HG02938 (cell line): ENCODE measurements around the gene BCL2L13.
"Not testable (repeated sequence)": the region's sequence is repeated elsewhere in the genome, so short reads cannot be mapped to it uniquely, and the experiment has no call there.

Experiments used
- ATAC-seq: cut with Tn5 transposase; IDR thresholded peaks from one replicate; pipeline ENCODE4 v1.9.1; 2021; ENCODE audit warnings: mild to moderate bottlenecking, moderate library complexity; ENCODE audit not compliant: unreplicated experiment

Gene BCL2L13

DNA sequence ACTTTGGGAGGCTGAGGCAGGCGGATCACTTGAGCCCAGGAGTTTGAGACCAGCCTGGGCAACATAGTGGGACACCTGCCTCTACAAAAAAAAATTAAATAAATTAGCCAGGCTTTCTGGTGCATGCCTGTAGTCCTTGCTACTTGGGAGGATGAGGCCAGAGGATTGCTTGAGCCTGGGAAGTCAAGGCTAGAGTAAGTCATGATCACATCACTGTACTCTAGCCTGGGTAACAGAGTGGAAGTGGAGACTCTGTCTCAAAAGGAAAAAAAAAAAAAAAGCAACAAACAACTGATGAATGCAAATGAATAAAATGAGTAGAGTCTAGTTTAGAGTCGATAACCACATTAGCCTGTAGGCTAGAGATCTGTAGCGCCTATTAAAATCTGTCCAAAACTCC lies 3.9 kb upstream of the BCL2L13 start:
- ATAC-seq = no peak

DNA sequence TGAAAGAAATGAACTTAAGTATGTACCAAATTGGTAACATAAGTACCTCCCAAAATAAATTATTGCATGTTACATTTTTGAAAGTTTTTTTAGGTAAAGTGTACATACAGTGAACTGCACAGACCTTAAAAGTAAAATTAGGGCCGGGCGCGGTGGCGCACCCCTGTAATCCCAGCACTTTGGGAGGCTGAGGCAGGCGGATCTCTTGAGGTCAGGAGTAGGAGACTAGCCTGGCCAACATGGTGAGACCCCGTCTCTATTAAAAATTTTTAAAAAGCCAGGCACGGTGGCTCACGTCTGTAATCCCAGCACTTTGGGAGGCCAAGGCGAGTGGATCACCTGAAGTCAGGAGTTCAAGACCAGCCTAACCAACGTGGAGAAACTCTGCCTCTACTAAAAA lies 1.7 kb upstream of the BCL2L13 start:
- not testable (repeated sequence) for ATAC-seq

DNA sequence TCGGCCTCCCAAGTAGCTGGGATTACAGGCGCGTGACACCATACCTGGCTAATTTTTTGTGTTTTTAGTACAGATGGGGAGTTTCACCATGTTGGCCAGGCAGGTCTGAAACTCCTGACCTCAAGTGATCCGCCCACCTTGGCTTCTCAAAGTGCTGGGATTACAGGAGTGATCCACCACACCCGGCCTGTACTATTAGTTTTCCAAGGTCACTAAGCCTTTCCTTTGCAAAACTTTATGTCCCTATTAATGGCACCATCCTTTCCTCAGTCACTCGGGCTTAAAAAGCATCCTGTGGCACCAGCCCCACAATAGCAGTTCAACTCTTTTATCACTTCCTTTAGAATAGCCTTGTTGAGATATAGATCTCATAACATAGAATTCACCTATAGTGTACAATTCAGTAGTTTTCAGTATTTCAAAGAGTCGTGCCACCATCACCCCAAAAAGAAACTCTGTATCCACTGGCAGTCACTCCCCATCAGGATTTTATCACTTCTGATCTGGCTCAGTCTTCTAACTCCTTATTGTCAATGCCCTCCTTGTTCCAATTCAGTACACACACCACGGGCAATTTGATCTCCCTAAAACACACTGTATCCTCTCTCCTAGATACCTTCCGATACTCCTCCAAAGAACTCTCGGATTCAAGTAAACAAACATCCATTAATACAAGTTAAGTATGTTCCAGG lies 921 bp upstream of the BCL2L13 start:
- no peak for ATAC-seq

- ATAC-seq = no peak
These were observed 450 bp upstream of the BCL2L13 start for GRCh38 chr22:17638182-17638431.

DNA sequence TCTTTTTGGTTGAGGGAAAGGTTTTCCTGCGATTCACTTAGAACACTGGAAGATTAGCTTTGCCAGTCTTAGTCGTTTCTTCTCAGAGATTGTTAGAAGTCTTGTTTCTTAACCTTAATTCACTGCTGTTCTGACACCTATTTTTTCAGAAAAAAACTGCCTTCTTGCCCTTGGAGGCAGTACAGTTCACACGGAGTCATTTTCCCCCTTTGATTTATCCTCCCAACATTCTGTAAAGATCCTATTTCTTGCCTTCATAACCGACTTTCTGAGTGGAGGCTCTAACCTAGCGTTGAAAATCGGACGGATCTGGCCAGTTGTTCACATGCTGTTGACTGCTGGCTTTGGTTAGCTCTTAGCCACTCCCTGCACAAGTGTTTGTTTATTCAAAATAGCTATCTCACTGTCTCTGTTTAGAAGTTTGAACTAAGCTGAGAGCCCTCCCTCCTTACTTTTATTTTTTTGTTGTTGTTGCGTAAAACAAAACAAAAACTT lies 737 bp downstream of the BCL2L13 start:
- ATAC-seq = no peak

DNA sequence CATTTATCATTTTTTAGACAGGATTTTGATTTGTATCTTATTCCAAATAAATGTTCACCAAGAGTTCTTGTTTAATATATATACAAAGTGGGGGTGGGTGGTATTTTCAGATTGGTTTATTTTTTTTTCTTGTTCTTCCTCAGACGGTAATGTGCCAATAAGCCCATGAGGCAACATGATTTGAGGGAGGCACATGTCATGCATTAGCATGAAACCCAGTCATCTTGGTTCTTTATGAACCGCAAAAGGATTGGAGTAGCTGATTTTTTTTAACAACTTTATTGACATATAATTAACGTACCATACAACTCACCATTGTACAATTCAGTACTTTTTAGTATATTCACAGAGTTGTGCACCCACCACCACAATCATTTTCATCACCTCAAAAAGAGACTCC lies 2.7 kb downstream of the BCL2L13 start:
- ATAC-seq = no peak

GRCh38 chr22:17642357-17642756 lies 3.8 kb downstream of the BCL2L13 start:
- not testable (repeated sequence) for ATAC-seq

DNA sequence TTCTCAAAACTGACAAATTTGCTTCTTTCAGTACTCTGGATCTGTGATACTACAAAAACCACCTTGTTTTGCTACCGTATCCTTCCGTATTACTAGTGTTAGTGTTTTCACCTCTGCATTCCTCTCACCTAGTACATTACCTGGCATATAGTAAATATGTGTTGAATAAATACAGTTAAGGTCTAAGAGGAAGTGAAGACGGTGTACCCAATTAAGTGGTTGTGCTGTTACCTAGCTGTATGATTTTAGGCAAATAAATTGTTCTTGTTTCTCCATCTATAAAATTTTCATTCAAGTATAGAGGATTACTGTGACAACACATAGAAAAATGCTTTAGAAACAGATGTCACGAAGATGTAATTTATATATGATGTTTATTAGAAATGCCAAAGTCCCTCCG lies 8.9 kb downstream of the BCL2L13 start:
- ATAC-seq = no peak

GRCh38 chr22:17647991-17648390 lies 9.4 kb downstream of the BCL2L13 start:
- ATAC-seq = no peak

DNA sequence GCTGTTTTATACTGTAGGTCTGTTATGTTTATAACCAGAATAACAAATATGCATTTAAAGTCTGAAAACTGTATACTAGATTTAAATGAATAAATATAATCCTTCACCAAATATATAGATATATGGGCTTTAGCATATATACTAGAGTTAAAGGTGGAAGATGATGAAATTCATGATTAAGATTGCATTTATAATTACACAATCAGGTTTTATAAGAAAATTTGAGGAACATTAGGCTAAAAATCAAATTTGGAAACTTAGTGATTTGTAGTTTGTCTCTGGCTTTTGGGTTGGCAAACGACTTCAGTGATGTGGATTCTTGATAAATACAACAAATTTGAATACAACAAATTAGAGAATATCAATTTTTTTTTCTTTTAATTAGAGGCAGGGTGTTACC lies 10.0 kb downstream of the BCL2L13 start:
- no peak for ATAC-seq

DNA sequence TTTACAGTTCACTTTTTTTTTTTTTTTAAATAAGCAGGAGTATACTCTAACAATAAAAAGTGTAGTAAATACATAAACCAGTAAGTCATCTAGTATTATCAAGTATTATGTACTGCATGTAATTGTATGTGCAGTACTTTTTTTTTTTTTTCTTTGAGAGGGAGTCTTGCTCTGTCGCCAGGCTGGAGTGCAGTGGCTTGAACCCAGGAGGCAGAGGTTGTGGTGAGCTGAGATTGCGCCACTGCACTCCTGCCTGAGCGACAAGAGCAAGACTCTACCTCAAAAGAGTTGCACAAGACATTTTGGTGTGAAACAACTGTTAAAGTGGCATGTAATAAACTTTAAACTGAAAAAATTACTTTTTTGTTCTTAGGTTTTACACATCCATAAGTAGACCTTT lies 16.7 kb downstream of the BCL2L13 start:
- no peak for ATAC-seq

DNA sequence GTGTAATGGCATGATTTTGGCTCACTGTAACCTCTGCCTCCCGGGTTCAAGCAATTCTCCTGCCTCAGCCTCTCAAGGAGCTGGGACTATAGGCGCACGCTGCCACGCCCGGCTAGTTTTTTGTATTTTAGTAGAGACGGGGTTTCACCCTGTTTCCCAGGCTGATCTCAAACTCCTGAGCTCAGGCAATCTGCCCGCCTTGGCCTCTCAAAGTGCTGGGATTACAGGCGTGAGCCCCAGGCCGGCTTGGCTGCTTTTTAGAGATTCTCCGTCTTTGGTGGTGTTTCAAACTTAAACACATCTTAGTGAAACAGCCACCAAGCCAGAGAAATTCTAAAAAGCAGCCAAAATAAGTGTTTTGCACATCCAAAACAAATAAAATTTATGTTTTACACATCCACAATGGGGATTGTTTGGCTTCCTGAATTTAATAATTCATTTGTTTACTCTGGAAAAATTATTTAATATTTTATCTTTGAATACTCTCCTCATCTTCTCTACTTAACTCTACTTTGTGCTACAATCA lies 18.4 kb downstream of the BCL2L13 start:
- ATAC-seq = no peak

DNA sequence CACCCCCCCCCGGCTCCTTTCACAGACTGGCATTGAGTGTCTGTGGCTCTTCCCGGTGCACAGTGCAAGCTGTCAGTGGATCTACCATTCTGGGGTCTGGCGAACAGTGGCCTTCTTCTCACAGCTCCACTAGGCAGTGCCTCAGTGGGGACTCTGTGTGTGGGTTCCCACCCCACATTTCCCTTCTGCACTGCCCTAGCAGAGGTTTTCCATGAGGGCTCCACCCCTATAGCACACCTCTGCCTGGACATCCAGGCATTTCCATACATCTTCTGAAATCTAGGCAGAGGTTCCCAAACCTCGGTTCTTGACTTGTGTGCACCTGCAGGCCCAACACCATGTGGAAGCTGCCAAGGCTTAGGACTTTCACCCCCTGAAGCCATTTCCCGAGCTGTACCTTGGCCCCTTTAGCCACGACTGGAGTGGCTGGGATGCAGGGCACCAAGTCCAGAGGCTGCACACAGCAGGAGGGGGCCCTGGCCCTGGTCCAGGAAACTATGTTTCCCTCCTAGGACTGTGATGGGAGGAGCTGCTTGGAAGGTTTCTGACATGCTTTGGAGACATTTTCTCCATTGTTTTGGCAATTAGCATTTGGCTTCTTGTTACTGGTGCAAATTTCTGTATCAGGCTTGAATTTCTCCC lies 26.0 kb downstream of the BCL2L13 start:
- no peak for ATAC-seq

- ATAC-seq = no peak
These were observed 26.7 kb downstream of the BCL2L13 start for GRCh38 chr22:17665248-17665647.

- no peak for ATAC-seq
These were observed 27.3 kb downstream of the BCL2L13 start for GRCh38 chr22:17665854-17666253.

- ATAC-seq = not testable (repeated sequence)
These were observed 33.0 kb downstream of the BCL2L13 start for GRCh38 chr22:17671521-17672092.

GRCh38 chr22:17672417-17672991 lies 33.9 kb downstream of the BCL2L13 start:
- no peak for ATAC-seq

GRCh38 chr22:17674152-17674551 lies 35.6 kb downstream of the BCL2L13 start:
- no peak for ATAC-seq

GRCh38 chr22:17675584-17675983 lies 37.0 kb downstream of the BCL2L13 start:
- no peak for ATAC-seq

DNA sequence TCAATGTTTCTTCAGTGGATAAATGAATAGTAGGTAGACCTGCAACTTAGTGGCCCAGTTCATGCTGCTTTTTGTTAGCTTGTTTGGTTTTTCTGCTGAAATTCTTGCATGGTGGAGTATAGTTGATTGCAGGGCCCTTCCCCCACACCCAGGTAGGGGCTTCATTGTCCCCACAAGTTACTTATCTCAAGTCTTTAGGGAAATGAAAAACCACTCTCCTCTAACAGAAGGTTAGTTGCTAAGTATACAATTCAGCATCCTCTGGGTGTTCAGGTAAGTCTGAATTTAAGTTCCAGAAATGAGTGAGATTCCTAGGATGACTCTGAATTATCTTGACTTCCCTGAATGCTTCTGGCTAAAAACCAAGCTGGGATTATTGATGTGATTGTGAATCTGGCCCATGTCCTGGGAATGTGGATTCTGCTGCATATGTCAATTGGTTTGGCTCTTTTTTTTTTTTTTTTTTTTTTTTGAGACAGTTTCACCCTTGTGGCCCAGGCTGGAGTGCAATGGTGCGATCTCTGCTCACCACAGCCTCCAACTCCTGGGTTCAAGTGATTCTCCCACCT lies 40.3 kb downstream of the BCL2L13 start:
- ATAC-seq = no peak

DNA sequence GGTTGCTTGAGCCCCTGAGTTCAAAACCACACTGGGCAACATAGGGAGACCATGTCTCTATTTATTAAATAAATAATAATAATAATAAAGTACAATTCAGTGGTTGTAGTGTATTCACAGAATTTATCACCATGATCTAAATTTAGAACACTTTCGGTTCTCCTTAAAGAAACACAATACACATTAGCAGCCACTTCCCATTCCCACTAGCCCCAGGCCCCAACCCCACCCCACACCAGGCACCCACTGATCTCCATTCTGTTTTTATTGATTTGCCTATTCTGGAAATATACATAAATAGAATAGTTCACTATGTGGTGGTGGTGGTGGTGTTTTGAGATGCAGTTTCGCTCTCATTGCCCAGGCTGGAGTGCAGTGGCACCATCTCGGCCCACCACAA lies 45.7 kb downstream of the BCL2L13 start:
- no peak for ATAC-seq

GRCh38 chr22:17692841-17693240 lies 54.3 kb downstream of the BCL2L13 start:
- ATAC-seq = no peak
